ENCODE results near the gene LRCH2.

DNA sequence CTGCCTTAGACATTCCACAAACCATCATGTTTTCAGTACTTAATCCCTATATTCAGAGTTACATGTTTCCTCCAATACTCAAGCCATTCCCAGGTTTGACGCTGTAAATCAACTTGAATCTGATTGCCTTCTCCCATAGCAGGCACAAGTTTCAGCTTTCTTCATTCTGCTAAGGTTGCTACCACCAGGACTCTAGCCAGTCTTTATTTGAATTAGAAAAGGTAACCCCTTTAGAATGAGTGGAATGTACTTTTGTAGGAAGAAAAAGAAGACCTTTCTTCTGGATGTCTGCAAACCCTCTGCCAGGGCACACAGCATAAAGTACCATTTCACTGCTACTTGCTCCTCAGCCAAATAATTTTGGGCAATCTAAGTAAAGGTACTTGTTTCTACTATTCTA lies 55.4 kb downstream of the LRCH2 start:
- TF ChIP-seq, protein P1, sequence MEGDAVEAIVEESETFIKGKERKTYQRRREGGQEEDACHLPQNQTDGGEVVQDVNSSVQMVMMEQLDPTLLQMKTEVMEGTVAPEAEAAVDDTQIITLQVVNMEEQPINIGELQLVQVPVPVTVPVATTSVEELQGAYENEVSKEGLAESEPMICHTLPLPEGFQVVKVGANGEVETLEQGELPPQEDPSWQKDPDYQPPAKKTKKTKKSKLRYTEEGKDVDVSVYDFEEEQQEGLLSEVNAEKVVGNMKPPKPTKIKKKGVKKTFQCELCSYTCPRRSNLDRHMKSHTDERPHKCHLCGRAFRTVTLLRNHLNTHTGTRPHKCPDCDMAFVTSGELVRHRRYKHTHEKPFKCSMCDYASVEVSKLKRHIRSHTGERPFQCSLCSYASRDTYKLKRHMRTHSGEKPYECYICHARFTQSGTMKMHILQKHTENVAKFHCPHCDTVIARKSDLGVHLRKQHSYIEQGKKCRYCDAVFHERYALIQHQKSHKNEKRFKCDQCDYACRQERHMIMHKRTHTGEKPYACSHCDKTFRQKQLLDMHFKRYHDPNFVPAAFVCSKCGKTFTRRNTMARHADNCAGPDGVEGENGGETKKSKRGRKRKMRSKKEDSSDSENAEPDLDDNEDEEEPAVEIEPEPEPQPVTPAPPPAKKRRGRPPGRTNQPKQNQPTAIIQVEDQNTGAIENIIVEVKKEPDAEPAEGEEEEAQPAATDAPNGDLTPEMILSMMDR (IDR thresholded peaks at IDR 0.05; ENCODE audit: low read length) = no peak
- TF ChIP-seq EZH2 (IDR thresholded peaks at IDR 0.05; ENCODE audit: borderline replicate concordance, low read length) = no peak
